Cardiac muscle cell (in vitro differentiated cells and primary cell): ENCODE measurements around the gene RASGRP3. TPM values are rescaled to one million over a fixed set of nuclear protein-coding genes. Genes with fewer than 3 reads are reported as not detected.

Experiments
- DNase-seq, 2 donors: peaks; one replicate each; pipeline versions ENCODE4 v3.0.0 to v3.0.0-alpha.2; 2010 to 2017; ENCODE audit warnings: low read depth in 1 of 2, low spot score in 1 of 2
- H3K27ac ChIP-seq: fragments of 200-600 bp; sonication (generic); 2 replicates; pipeline ENCODE4 v1.5.1; 2016
- H3K27me3 ChIP-seq: fragments of 200-600 bp; sonication (generic); 2 replicates; pipeline ENCODE4 v1.6.0; 2016; ENCODE audit warnings: control low read depth
- H3K36me3 ChIP-seq: fragments of 200-600 bp; sonication (generic); 2 replicates; pipeline ENCODE4 v1.5.1; 2016; ENCODE audit warnings: control low read depth
- H3K4me1 ChIP-seq: fragments of 200-600 bp; sonication (generic); 2 replicates; pipeline ENCODE4 v1.8.1; 2017; ENCODE audit warnings: low read depth, mild to moderate bottlenecking, mixed run types
- H3K4me3 ChIP-seq: fragments of 200-600 bp; sonication (generic); 2 replicates; pipeline ENCODE4 v1.5.1; 2016; ENCODE audit warnings: mild to moderate bottlenecking
- H3K9me3 ChIP-seq: fragments of 200-600 bp; sonication (generic); 2 replicates; pipeline ENCODE4 v1.5.1; 2017; ENCODE audit warnings: low read depth, mild to moderate bottlenecking, control low read depth
- CTCF ChIP-seq: IDR thresholded peaks from 2 replicates; pipeline ENCODE4 v1.5.1; 2012; ENCODE audit warnings: low read depth, mild to moderate bottlenecking, low read length
- polyA plus RNA-seq: library from polyadenylated mRNA; unstranded; fragments of >200 nt; fragmentation: Nextera tagmentation; extraction: Ambion mirVana; gene quantifications from 2 replicates; pipeline ENCODE4 v1.2.1, GENCODE V29; 2016
- total RNA-seq: library from RNA; depleted of rRNA; stranded (reverse); fragments of >200 nt; gene quantifications from 2 replicates; pipeline ENCODE4 v1.2.3, GENCODE V29; 2016

Gene RASGRP3
- total and polyA plus RNA-seq, 2 experiments from 2014 or later = 19.8 to 21.3 TPM

- no peaks in the 10 kb centered on the region for H3K9me3 ChIP-seq
- no peaks in the 10 kb centered on the region for H3K27me3 ChIP-seq
- peaks cover 14% of the 10 kb centered on the region for H3K4me1 ChIP-seq
- H3K4me3 ChIP-seq = no peak overlapping the region
- TF ChIP-seq CTCF = no peak
- H3K36me3 ChIP-seq = peaks cover 47% of the 10 kb centered on the region
- no peak overlapping the region for H3K27ac ChIP-seq
- DNase-seq = no peak
Measured at GRCh38 chr2:33586766-33587165, 110.3 kb downstream of the RASGRP3 start.

DNA sequence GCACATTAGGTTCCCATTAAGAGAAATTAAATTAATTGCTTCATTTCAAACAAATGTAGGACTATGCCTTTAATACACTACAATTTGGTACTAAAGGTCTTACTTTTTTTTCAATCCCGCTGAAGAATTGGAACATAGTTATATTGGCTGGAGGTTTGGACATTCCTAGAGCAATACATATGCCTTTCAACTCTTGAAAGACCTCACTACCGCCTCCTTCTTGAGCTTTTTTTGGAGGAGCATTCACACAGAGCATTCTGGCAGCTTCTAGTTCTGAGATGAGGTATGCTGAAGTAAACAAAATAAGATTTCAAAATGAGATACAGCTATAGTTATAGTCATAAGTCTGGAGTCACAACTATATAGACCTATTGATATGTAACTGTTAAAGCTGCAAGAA is 111.8 kb downstream of the RASGRP3 start:
- Histone ChIP-seq H3K27ac (no peak overlapping the region), H3K9me3 (no peaks in the 10 kb centered on the region), H3K36me3 (peaks cover 47% of the 10 kb centered on the region), H3K4me3 (no peak overlapping the region), H3K4me1 (peaks cover 19% of the 10 kb centered on the region), H3K27me3 (no peaks in the 10 kb centered on the region)
- no peak for DNase-seq
- no peak for TF ChIP-seq CTCF

- no peak overlapping the region for H3K4me3 ChIP-seq
- no peak for DNase-seq
- H3K27ac ChIP-seq = no peak overlapping the region
- no peaks in the 10 kb centered on the region for H3K9me3 ChIP-seq
- H3K4me1 ChIP-seq = peaks cover 19% of the 10 kb centered on the region
- TF ChIP-seq CTCF = no peak
- H3K36me3 ChIP-seq = peaks cover 43% of the 10 kb centered on the region
- no peaks in the 10 kb centered on the region for H3K27me3 ChIP-seq
Measured at GRCh38 chr2:33589444-33589843, 113.0 kb downstream of the RASGRP3 start.

GRCh38 chr2:33595385-33595784 is 118.9 kb downstream of the RASGRP3 start:
- Histone ChIP-seq H3K4me3 (no peak overlapping the region), H3K36me3 (peaks cover 14% of the 10 kb centered on the region), H3K9me3 (no peaks in the 10 kb centered on the region), H3K27me3 (no peaks in the 10 kb centered on the region), H3K27ac (no peak overlapping the region), H3K4me1 (peaks cover 26% of the 10 kb centered on the region)
- TF ChIP-seq CTCF = no peak
- DNase-seq = no peak

- no peak for DNase-seq
- H3K4me3 ChIP-seq = no peak overlapping the region
Measured at GRCh38 chr2:33597026-33597425, 120.6 kb downstream of the RASGRP3 start.

More at GRCh38 chr2:33597026-33597425, 120.6 kb downstream of the RASGRP3 start:
- H3K36me3 ChIP-seq = peaks cover 3% of the 10 kb centered on the region
- H3K4me1 ChIP-seq = peaks cover 21% of the 10 kb centered on the region
- no peak for TF ChIP-seq CTCF
- H3K9me3 ChIP-seq = no peaks in the 10 kb centered on the region
- H3K27ac ChIP-seq = no peak overlapping the region
- H3K27me3 ChIP-seq = no peaks in the 10 kb centered on the region
